SK-N-MC (cell line): ENCODE measurements around the gene OR2T10.
"Not testable (repeated sequence)": the region's sequence is repeated elsewhere in the genome, so short reads cannot be mapped to it uniquely, and the experiment has no call there.

Source experiments
- EZH2 ChIP-seq: fragments of 200-600 bp; sonication (generic); IDR thresholded peaks from one replicate; pipeline ENCODE4 v1.6.1; 2017; ENCODE audit warnings: antibody characterized with exemption
- POLR2AphosphoS5 ChIP-seq: IDR thresholded peaks from 2 replicates; pipeline ENCODE4 v1.6.1; 2012; ENCODE audit warnings: mild to moderate bottlenecking, low read depth, low read length, borderline replicate concordance

- TF ChIP-seq POLR2AphosphoS5, EZH2: not testable (repeated sequence)
Measured at GRCh38 chr1:248642971-248643651, 45.6 kb upstream of the OR2T10 start.
